ENCODE results near the gene PCSK7. TPM values are rescaled to one million over a fixed set of nuclear protein-coding genes. Genes with fewer than 3 reads are reported as not detected.
"Not testable (repeated sequence)": the region's sequence is repeated elsewhere in the genome, so short reads cannot be mapped to it uniquely, and the experiment has no call there.

Gene PCSK7
- polyA plus RNA-seq, 2 donors, result 22.8 to 37.3 TPM

GRCh38 chr11:117187428-117187798, 44.5 kb downstream of the PCSK7 start:
- H3K27me3 ChIP-seq (ENCODE audit: control insufficient read depth in 1 of 2, insufficient read depth in 2 of 2, low read length in 2 of 2), result no peaks in the 10 kb centered on the region
- WGBS, 2 donors, result 88 to 90% methylated on average over 13 of the region's 13 CpGs
- peaks cover 13 to 44% of the 10 kb centered on the region in 2 donors for H3K36me3 ChIP-seq (ENCODE audit: control insufficient read depth in 2 of 2, insufficient read depth in 2 of 2, low read length in 1 of 2)
- H3K4me1 ChIP-seq (ENCODE audit: control insufficient read depth in 2 of 2, insufficient read depth in 2 of 2, low read length in 1 of 2), result peaks cover 0 to 4% of the 10 kb centered on the region in 2 donors
- H3K9me3 ChIP-seq (ENCODE audit: control insufficient read depth in 2 of 2, insufficient read depth in 1 of 2, low read depth in 1 of 2, low read length in 1 of 2), result no peaks in the 10 kb centered on the region
- H3K27ac ChIP-seq (ENCODE audit: low read depth in 2 of 2, low read length in 1 of 2), result no peak overlapping the region
- no peak overlapping the region for H3K4me3 ChIP-seq (ENCODE audit: low read depth in 1 of 2, low read length in 2 of 2)

- Histone ChIP-seq H3K36me3 (ENCODE audit: control insufficient read depth in 2 of 2, insufficient read depth in 2 of 2, low read length in 1 of 2) (peaks cover 13 to 45% of the 10 kb centered on the region in 2 donors), H3K4me1 (ENCODE audit: control insufficient read depth in 2 of 2, insufficient read depth in 2 of 2, low read length in 1 of 2) (peaks cover 0 to 4% of the 10 kb centered on the region in 2 donors), H3K4me3 (ENCODE audit: low read depth in 1 of 2, low read length in 2 of 2) (no peak overlapping the region), H3K27ac (ENCODE audit: low read depth in 2 of 2, low read length in 1 of 2) (no peak overlapping the region), H3K27me3 (ENCODE audit: control insufficient read depth in 1 of 2, insufficient read depth in 2 of 2, low read length in 2 of 2) (no peaks in the 10 kb centered on the region), H3K9me3 (ENCODE audit: control insufficient read depth in 2 of 2, insufficient read depth in 1 of 2, low read depth in 1 of 2, low read length in 1 of 2) (no peaks in the 10 kb centered on the region)
- 61 to 78% methylated on average over 6 of the region's 6 CpGs for WGBS, 2 donors
These were observed 44.9 kb downstream of the PCSK7 start for GRCh38 chr11:117187007-117187406.

GRCh38 chr11:117186431-117186761, 45.5 kb downstream of the PCSK7 start:
- no peaks in the 10 kb centered on the region for H3K9me3 ChIP-seq (ENCODE audit: control insufficient read depth in 2 of 2, insufficient read depth in 1 of 2, low read depth in 1 of 2, low read length in 1 of 2)
- no peak overlapping the region for H3K4me3 ChIP-seq (ENCODE audit: low read depth in 1 of 2, low read length in 2 of 2)
- WGBS, 2 donors, result 93 to 100% methylated on average over 4 of the region's 4 CpGs
- H3K4me1 ChIP-seq (ENCODE audit: control insufficient read depth in 2 of 2, insufficient read depth in 2 of 2, low read length in 1 of 2), result peaks cover 2 to 5% of the 10 kb centered on the region in 2 donors
- H3K36me3 ChIP-seq (ENCODE audit: control insufficient read depth in 2 of 2, insufficient read depth in 2 of 2, low read length in 1 of 2), result peaks cover 13 to 41% of the 10 kb centered on the region in 2 donors
- no peaks in the 10 kb centered on the region for H3K27me3 ChIP-seq (ENCODE audit: control insufficient read depth in 1 of 2, insufficient read depth in 2 of 2, low read length in 2 of 2)
- H3K27ac ChIP-seq (ENCODE audit: low read depth in 2 of 2, low read length in 1 of 2), result no peak overlapping the region

- H3K27ac ChIP-seq (ENCODE audit: low read depth in 2 of 2, low read length in 1 of 2), result no peak overlapping the region
- H3K27me3 ChIP-seq (ENCODE audit: control insufficient read depth in 1 of 2, insufficient read depth in 2 of 2, low read length in 2 of 2), result no peaks in the 10 kb centered on the region
- peaks cover 5 to 9% of the 10 kb centered on the region in 2 donors for H3K4me1 ChIP-seq (ENCODE audit: control insufficient read depth in 2 of 2, insufficient read depth in 2 of 2, low read length in 1 of 2)
- WGBS, 2 donors, result 85% methylated on average over 5 of the region's 5 CpGs
- no peak overlapping the region for H3K4me3 ChIP-seq (ENCODE audit: low read depth in 1 of 2, low read length in 2 of 2)
- H3K36me3 ChIP-seq (ENCODE audit: control insufficient read depth in 2 of 2, insufficient read depth in 2 of 2, low read length in 1 of 2), result peaks cover 13 to 41% of the 10 kb centered on the region in 2 donors
- H3K9me3 ChIP-seq (ENCODE audit: control insufficient read depth in 2 of 2, insufficient read depth in 1 of 2, low read depth in 1 of 2, low read length in 1 of 2), result no peaks in the 10 kb centered on the region
These were observed 46.0 kb downstream of the PCSK7 start for GRCh38 chr11:117185736-117186430.

GRCh38 chr11:117183724-117184349, 48.0 kb downstream of the PCSK7 start:
- no peaks in the 10 kb centered on the region for H3K27me3 ChIP-seq (ENCODE audit: control insufficient read depth in 1 of 2, insufficient read depth in 2 of 2, low read length in 2 of 2)
- no peaks in the 10 kb centered on the region for H3K9me3 ChIP-seq (ENCODE audit: control insufficient read depth in 2 of 2, insufficient read depth in 1 of 2, low read depth in 1 of 2, low read length in 1 of 2)
- H3K4me1 ChIP-seq (ENCODE audit: control insufficient read depth in 2 of 2, insufficient read depth in 2 of 2, low read length in 1 of 2), result peaks cover 6 to 18% of the 10 kb centered on the region in 2 donors
- WGBS, 2 donors, result 66 to 71% methylated on average over 11 of the region's 11 CpGs
- H3K27ac ChIP-seq (ENCODE audit: low read depth in 2 of 2, low read length in 1 of 2), result no peak overlapping the region
- H3K4me3 ChIP-seq (ENCODE audit: low read depth in 1 of 2, low read length in 2 of 2), result no peak overlapping the region
- H3K36me3 ChIP-seq (ENCODE audit: control insufficient read depth in 2 of 2, insufficient read depth in 2 of 2, low read length in 1 of 2), result peaks cover 13 to 26% of the 10 kb centered on the region in 2 donors

- H3K9me3 ChIP-seq (ENCODE audit: control insufficient read depth in 2 of 2, insufficient read depth in 1 of 2, low read depth in 1 of 2, low read length in 1 of 2); H3K27ac ChIP-seq (ENCODE audit: low read depth in 2 of 2, low read length in 1 of 2); H3K27me3 ChIP-seq (ENCODE audit: control insufficient read depth in 1 of 2, insufficient read depth in 2 of 2, low read length in 2 of 2); H3K4me3 ChIP-seq (ENCODE audit: low read depth in 1 of 2, low read length in 2 of 2): not testable (repeated sequence)
- Histone ChIP-seq H3K36me3 (ENCODE audit: control insufficient read depth in 2 of 2, insufficient read depth in 2 of 2, low read length in 1 of 2) (peaks cover 9 to 19% of the 10 kb centered on the region in 2 donors), H3K4me1 (ENCODE audit: control insufficient read depth in 2 of 2, insufficient read depth in 2 of 2, low read length in 1 of 2) (peaks cover 6 to 18% of the 10 kb centered on the region in 2 donors)
- 95% methylated on average over 13 of the region's 13 CpGs for WGBS, 2 donors
These were observed 48.7 kb downstream of the PCSK7 start for GRCh38 chr11:117183178-117183577.

GRCh38 chr11:117182551-117182935, 49.3 kb downstream of the PCSK7 start:
- peaks cover 4 to 14% of the 10 kb centered on the region in 2 donors for H3K36me3 ChIP-seq (ENCODE audit: control insufficient read depth in 2 of 2, insufficient read depth in 2 of 2, low read length in 1 of 2)
- H3K4me1 ChIP-seq (ENCODE audit: control insufficient read depth in 2 of 2, insufficient read depth in 2 of 2, low read length in 1 of 2), result peaks cover 6 to 18% of the 10 kb centered on the region in 2 donors
- H3K27me3 ChIP-seq (ENCODE audit: control insufficient read depth in 1 of 2, insufficient read depth in 2 of 2, low read length in 2 of 2), result no peaks in the 10 kb centered on the region
- H3K4me3 ChIP-seq (ENCODE audit: low read depth in 1 of 2, low read length in 2 of 2), result no peak overlapping the region
- no peak overlapping the region for H3K27ac ChIP-seq (ENCODE audit: low read depth in 2 of 2, low read length in 1 of 2)
- no peaks in the 10 kb centered on the region for H3K9me3 ChIP-seq (ENCODE audit: control insufficient read depth in 2 of 2, insufficient read depth in 1 of 2, low read depth in 1 of 2, low read length in 1 of 2)
- WGBS, 2 donors, result 90 to 92% methylated on average over 10 of the region's 10 CpGs

- H3K4me3 ChIP-seq (ENCODE audit: low read depth in 1 of 2, low read length in 2 of 2), result no peak overlapping the region
- H3K27me3 ChIP-seq (ENCODE audit: control insufficient read depth in 1 of 2, insufficient read depth in 2 of 2, low read length in 2 of 2), result no peaks in the 10 kb centered on the region
- WGBS, 2 donors, result 88 to 91% methylated on average over 19 to 22 of the region's 22 CpGs
- H3K4me1 ChIP-seq (ENCODE audit: control insufficient read depth in 2 of 2, insufficient read depth in 2 of 2, low read length in 1 of 2), result peaks cover 6 to 18% of the 10 kb centered on the region in 2 donors
- H3K9me3 ChIP-seq (ENCODE audit: control insufficient read depth in 2 of 2, insufficient read depth in 1 of 2, low read depth in 1 of 2, low read length in 1 of 2), result no peaks in the 10 kb centered on the region
- H3K36me3 ChIP-seq (ENCODE audit: control insufficient read depth in 2 of 2, insufficient read depth in 2 of 2, low read length in 1 of 2), result peaks cover 0 to 10% of the 10 kb centered on the region in 2 donors
- no peak overlapping the region for H3K27ac ChIP-seq (ENCODE audit: low read depth in 2 of 2, low read length in 1 of 2)
These were observed 50.0 kb downstream of the PCSK7 start for GRCh38 chr11:117181586-117182550.
